HG02981 (cell line): ENCODE data around the gene GLP2R.
"Not testable (repeated sequence)": the region's sequence is repeated elsewhere in the genome, so short reads cannot be mapped to it uniquely, and the experiment has no call there.

Experiments
- ATAC-seq: cut with Tn5 transposase; IDR thresholded peaks from one replicate; pipeline ENCODE4 v1.9.1; 2021; ENCODE audit warnings: mild to moderate bottlenecking, moderate library complexity; ENCODE audit not compliant: unreplicated experiment

The GLP2R gene

DNA sequence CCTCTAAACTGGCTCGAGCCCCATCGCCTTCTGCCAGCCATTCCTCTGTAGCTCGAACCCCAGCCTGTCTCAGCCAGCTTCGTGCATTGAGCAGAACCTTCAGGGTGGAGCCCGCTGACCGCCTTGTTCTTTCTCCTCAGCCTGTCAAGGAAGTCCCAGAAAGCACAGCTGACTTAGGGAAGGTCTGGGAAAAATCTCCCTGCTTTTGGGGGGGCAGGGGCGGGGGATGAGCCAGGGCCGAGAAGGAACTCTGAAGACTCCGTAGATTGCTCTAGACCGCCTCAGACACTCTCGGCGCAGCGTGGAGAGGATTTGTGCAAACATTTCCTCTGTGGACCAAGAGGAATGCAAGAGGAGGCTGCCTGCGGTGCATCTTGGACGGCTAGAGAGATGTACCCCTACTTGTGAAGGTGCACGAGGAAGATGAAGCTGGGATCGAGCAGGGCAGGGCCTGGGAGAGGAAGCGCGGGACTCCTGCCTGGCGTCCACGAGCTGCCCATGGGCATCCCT lies at the start of gene GLP2R:
Gene GLP2R, plus strand, starts transcription at position 284 of the 510 bp plus-strand sequence. Its CDS starts 140 bp downstream, at position 424.
- no peak for ATAC-seq

GRCh38 chr17:9776911-9777310 lies 48.8 kb upstream of the GLP2R start:
- ATAC-seq, result no peak

DNA sequence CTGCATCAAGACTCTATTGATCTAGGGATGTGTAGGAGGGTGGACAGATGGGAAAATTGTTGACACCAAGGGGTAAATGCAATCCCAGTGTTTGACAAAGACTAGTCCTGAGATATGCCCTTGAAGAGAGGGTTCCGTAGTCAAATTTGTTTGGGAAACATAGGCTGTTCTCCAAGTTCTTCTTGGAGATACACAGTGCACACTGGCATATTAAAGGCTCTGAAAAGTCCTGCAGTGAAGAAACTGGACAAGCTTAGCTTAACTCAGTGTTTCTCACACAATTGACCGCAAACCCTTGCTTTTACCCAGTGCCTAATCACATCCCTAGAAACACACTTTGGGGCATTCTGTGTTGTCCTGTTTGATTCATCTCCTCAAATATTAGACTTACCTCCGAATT lies 45.2 kb upstream of the GLP2R start:
- no peak for ATAC-seq

DNA sequence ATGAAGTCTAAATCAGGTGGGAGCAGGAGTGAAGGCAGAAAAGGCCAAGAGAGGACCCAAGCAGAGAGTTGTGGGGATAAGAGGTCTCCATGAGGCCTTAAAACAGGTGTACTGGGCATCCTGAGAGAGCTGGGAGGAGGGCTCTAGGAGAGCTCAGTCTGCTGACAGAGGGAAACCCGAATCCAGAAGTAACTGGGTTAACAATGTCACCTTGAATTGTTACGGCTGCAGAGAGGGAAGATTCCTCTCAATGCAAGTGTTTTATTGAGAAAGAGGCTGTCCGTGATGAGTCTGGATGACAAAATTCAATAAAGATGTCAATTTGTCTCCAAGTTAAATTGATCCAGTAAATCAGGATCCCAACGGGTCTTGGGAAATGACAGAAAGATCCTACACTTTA lies 42.7 kb upstream of the GLP2R start:
- ATAC-seq, result no peak

GRCh38 chr17:9783465-9783864 lies 42.3 kb upstream of the GLP2R start:
- ATAC-seq, result not testable (repeated sequence)

- no peak for ATAC-seq
Measured at GRCh38 chr17:9784544-9784943, 41.2 kb upstream of the GLP2R start.

DNA sequence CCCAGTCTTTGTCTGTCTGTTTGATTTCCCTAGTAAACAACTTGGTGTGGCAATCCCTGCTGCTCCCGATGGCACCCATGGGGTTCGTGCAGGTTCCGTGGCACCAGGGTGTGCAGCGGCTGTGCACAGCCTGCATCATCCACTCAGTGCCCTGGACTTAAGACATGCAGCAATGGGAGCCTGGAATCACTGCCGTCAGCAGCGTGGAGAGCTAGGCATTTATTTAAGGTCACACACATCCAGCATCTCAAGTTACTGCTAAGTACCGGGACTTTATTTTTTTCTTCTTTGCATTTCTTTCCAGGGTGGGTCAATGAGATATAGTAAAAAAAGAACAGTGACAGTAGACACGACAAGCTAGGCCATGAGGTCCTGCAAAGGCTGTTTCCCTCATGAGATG lies 37.1 kb upstream of the GLP2R start:
- ATAC-seq, result no peak

- no peak for ATAC-seq
Measured at GRCh38 chr17:9790316-9790715, 35.4 kb upstream of the GLP2R start.

- ATAC-seq, result no peak
Measured at GRCh38 chr17:9790889-9791876, 34.5 kb upstream of the GLP2R start, which contains the start of gene DHRS7C. TSS of gene DHRS7C (minus strand) at chr17:9791592. CDS start at chr17:9791284, 308 bp downstream.

- ATAC-seq, result no peak
Measured at GRCh38 chr17:9792181-9792840, 33.4 kb upstream of the GLP2R start.

- ATAC-seq, result no peak
Measured at GRCh38 chr17:9798008-9798407, 27.7 kb upstream of the GLP2R start.

DNA sequence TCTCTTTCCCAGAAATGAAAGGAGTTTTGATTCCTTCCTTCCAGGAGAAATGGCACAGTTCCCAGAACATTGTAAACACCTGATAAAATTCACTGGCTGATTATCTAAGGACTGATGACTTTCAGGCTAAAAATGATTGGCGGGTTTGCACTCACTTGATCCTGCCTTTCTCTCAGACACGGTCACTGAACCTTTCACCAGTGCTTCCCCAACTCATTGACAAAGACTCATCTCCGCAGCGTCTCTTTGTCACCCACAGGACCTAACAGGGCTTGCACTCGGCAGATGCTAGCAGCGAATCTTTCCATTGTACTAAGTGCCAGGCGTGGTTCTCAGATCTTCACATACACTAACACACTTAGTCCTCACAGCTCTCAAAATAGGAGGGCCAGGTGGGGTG lies 27.0 kb upstream of the GLP2R start:
- ATAC-seq, result no peak

DNA sequence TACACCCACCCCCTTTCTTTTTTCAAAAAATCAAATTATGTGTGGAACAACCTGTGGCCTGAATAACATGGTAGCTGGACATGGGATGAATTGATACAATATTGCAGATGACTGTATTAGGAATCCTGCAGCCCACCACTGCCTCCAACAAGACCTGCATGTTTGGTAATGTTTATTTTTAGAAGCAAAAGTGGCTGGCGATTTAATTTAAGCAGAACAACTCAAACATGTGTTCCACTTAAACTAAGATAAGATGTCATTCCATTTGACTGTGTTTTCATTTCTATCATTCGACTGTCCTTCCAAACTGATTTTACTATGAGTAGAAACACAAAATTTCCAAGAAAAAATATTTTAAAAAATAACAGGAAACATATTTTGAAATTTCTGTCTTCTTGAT lies 24.2 kb upstream of the GLP2R start:
- no peak for ATAC-seq

GRCh38 chr17:9802294-9802693 lies 23.4 kb upstream of the GLP2R start:
- ATAC-seq, result no peak

GRCh38 chr17:9802697-9803096 lies 23.0 kb upstream of the GLP2R start:
- ATAC-seq, result no peak

GRCh38 chr17:9805769-9806168 lies 20.0 kb upstream of the GLP2R start:
- no peak for ATAC-seq

- ATAC-seq, result no peak
Measured at GRCh38 chr17:9806699-9807098, 19.0 kb upstream of the GLP2R start.

GRCh38 chr17:9809409-9809808 lies 16.3 kb upstream of the GLP2R start:
- ATAC-seq, result no peak

DNA sequence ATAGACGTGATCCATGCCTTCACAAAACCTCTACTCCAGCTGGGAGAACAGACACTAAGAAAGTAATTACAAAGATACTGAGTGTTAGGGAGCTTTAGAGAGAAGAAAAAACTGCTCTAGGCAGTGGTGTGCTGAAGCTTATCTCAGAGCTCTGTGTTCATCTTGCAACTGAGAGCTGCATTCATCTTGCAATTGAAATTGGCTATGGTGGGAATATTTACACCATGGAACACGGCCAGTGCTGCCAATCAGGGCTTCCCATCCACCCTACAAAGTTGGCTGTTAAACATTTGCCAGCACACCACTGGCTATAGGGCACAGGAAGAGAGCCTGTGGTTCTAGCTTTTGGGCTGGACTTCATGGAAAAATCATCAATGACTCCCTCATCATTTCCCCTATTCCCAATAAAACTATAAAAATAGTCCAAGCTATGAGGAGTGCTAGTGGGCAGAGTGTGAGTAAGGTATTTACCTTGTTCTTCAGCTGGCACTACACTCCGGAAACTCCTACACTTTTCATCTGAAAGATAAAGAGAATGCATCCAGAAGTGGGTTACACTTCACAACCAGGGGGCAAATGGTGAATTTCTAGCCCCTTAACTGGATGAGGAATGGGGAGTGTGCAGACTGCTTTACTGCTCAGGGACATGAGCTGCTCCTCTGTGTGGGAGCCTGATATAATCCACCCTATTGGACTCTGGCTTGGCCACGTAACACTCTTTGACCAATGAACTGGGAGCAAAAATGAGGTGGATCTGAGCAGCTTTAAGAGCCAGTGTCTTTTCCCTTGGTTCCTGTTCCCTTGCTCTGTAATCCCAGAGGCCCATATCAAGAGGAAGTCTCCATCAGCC lies 15.4 kb upstream of the GLP2R start:
- ATAC-seq, result no peak

DNA sequence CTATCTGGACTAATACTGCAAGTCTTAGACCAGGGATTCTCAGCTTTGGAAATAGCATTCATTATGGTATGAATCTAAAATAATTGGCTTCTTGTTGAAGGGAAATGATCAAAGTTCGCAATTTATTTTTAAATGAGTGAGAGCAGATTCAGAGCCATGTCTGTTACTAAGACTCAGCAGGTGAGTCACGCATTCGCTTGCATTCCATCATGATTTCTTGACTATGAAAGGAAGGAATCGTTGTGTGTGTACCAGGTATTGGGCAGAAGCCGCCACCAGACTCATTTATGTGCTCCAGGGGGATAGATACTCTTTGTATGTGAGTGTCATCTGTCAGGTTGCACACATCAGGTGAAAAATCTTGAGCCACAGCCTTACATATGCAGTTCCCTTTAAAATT lies 14.6 kb upstream of the GLP2R start:
- ATAC-seq, result no peak

DNA sequence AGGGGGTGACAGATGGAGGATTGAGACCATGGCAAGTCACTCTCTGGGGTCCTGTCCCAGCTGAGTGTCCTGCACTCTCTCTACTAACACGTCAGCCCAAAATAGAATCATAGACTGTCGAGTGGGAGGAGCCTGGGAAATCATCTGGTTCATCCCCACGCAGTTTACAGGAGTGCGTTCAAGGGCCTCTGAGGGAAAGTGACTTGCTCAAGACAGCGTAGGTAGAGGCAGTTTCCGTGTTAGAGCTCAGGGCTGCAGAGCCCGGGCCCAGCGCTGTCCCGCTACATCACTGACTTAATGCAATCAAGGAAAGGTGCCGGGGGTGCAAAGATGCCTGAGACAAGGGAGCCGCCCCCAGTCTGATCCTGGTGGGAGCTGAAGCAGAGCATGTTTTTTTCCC lies 14.2 kb upstream of the GLP2R start:
- ATAC-seq, result no peak
